HG03439 (cell line): Measurements from ENCODE around the gene TPP2.

ENCODE experiments used
- ATAC-seq: cut with Tn5 transposase; IDR thresholded peaks from one replicate; pipeline ENCODE4 v1.9.1; 2021; ENCODE audit warnings: mild to moderate bottlenecking, moderate library complexity; ENCODE audit not compliant: unreplicated experiment

Gene TPP2

GRCh38 chr13:102651892-102652291 lies 55.1 kb downstream of the TPP2 start:
- ATAC-seq = no peak

GRCh38 chr13:102654756-102655155 lies 58.0 kb downstream of the TPP2 start:
- no peak for ATAC-seq

DNA sequence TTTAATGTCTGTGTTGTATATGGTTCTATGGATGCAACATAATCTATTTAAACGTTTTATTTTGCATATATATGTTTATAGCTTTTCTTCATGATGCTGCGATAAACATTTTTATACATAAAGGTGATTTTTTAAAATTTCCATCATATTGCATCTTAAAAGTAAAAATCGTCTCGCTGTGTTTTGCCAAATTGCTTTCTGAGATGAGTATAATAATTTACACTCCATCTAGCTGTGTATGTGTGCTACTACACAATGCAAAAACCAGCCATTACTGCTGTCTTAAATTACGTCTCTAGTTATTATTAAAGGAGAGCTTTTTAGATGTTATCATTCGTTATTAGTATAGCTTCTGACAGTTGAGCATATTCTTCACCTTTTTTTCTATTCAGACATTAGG lies 60.8 kb downstream of the TPP2 start:
- ATAC-seq = no peak

DNA sequence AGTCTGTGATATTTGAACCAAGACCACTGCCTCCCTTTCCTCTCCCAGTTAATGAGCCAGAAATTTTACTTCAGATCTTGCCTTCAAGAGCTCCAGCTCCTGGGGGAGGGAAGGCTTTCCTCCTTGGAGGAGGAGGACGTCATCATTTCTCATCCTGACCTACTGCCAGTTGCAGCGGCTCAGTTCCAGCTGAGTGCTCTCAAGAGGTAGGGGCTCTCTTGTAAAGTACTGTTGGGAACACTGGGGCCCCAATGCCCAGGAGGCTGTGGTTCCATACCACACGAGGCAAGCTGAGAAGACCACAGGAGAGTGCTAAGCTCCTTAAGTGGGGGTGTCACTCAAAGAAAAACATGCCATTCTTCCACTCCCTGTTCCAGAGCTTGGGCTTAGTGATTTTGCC lies 61.9 kb downstream of the TPP2 start:
- ATAC-seq = no peak

DNA sequence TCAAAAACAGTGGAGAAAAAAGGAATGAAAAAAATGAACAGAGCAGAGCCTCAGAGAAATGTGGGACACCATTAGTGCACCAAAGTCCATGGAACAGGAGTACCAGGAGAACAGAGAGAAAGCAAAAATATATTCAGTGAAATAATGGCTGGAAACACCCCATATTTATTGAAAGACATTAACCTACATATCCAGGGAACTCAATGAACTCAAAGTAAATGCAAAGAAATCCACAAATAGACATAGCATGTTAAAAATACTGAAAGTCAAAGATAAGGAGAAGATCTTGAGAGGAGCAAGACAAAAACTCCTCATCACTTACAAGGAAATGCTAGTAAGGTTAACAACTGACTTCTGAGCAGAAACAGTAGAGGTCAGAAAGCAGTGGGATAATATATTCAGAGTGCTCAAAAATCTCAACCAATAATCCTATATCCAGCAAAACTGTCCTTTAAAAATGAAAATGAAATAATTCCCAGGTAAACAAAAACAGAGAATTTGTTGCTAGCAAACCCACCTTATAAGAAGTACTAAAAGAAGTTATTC lies 62.5 kb downstream of the TPP2 start:
- no peak for ATAC-seq

DNA sequence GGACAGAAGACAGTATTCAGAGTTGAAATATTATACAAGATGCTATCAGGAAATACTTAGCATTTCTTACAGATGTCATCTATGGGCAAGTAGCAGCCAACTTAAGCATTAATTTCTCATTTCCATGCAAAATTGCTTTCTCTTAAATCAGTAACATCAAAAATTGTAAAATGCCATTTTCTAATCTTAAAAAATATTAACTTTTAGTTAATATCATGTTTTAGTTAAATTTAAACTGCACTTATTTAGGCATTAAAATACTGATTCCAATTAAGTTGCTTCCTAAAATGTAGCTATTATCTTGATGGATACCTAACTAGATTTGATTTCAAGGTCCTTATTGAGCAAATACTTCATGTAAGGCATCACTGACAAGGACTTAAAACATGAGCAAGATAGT lies 70.2 kb downstream of the TPP2 start:
- ATAC-seq = no peak

DNA sequence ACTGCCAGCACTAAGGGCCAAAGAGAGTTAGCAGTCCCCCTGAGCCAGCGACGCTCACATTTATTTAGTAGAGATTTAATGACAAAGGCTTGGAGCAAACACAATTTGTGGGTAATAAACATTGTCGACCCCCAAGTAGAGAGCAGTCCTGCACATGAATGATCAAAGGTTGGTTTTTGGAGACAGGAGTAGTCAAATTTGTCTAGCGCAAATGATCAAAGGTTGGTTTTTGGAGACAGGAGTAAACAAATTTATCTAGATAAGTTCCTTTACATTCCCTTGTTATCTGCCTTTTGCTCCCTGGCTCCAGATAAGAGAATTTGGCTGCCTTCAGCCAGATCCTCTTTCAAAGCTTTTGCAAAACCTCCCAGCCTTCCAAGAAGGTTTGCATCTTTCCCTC lies 71.1 kb downstream of the TPP2 start:
- ATAC-seq = no peak

DNA sequence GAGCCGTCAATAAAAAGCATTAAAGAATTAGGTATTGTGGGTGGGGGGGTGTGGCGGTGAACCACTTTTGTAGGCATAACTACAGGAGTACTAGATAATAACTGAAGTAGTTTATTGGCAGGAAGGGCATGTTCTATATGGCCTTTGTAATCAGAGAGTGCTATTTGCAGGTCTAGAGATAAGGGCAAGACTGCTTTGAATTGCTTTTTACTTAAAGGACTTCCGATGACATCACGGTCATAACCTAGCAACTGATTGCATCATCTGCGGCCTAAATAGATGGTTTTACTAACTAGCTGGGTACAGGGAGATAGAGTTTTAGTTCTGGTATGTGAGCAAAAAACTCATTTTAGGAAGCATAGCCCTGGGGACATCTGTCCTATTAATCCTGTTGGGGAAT lies 73.3 kb downstream of the TPP2 start:
- no peak for ATAC-seq

DNA sequence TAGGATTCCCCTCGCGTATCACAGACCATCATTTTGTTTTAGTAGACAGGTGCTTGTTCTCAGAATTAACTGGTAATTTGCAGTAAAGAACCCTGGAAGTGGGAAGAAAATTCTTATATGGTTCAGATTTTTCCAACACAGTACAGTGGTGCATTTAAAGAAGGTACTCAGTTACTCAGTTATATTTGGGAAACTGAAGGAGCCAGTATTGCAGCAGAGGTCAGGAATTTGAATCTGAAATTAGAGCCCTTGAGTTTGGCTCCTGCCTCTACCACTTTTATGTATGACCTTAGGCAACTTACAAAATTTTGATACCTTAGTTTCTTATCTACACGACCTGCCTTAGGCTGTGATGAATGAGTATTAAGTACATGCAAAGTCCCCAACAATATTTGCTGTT lies 78.3 kb downstream of the TPP2 start:
- no peak for ATAC-seq

- no peak for ATAC-seq
These were observed 80.3 kb downstream of the TPP2 start for GRCh38 chr13:102677122-102677521.

DNA sequence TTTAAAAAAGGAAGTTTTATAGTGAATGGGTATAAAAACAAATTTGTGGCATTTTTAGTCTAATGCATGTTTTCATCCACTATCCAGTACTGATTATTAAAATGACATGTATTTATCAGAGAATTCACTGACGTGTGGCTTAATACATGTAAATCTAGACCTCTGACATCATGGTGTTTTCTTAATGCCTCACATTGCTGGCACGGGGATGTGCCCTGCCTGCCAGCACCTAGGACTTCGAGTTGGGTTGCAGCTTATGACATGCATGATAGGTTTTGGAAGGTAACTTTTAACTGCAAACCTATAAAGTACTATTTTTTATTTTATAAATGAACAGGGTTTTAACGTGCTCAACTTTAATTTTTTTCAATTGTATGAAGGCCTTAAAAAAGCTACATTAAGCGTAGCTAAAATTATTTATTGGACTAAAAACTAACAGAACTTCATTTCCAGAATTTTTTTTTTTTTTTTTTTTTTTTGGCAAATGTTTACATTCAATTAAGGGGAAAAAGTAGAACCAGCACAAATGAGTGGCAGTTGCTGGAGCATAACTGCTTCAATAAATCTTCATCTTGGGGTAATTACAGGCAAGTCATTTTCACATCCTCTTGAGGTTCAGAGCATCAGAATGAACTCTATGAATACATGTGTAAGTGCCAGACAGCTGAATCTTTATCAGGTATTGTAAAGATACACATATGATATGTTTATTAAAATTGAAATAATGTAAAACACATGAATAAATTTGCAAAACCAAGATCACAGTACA lies 81.7 kb downstream of the TPP2 start:
- no peak for ATAC-seq

DNA sequence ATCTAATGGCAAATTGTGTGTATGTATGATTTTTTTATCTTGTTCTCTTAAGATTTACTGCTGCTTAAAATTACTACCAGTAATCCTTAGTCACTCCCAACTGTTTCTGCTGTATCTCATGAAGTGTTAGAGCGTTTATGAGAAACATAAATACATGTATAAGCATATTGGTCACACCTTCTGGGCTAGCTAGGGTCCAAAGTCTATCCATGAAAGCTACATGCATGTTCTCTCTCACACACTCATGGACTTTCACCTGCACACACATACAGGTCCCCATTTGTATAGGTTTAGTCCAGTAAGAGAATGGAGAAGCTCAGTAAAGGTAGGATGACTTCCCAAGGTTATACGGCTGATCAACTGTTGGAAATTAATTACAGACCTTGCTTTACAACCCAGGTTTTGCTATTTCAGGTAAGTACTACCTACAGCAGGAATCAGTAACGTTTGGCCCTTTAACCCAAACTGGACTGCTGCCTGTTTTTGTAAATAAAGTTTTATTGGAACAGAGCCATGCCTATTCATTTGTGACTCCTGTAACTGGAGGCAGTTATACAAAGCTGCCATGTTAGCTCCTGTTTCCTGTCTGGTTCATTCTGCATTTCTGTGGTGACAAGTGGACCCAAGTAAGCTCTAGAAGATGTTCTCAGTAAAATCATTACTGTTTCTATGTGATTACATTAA lies 82.8 kb downstream of the TPP2 start:
- ATAC-seq = no peak

- ATAC-seq = no peak
These were observed 83.4 kb downstream of the TPP2 start for GRCh38 chr13:102680133-102680717.

DNA sequence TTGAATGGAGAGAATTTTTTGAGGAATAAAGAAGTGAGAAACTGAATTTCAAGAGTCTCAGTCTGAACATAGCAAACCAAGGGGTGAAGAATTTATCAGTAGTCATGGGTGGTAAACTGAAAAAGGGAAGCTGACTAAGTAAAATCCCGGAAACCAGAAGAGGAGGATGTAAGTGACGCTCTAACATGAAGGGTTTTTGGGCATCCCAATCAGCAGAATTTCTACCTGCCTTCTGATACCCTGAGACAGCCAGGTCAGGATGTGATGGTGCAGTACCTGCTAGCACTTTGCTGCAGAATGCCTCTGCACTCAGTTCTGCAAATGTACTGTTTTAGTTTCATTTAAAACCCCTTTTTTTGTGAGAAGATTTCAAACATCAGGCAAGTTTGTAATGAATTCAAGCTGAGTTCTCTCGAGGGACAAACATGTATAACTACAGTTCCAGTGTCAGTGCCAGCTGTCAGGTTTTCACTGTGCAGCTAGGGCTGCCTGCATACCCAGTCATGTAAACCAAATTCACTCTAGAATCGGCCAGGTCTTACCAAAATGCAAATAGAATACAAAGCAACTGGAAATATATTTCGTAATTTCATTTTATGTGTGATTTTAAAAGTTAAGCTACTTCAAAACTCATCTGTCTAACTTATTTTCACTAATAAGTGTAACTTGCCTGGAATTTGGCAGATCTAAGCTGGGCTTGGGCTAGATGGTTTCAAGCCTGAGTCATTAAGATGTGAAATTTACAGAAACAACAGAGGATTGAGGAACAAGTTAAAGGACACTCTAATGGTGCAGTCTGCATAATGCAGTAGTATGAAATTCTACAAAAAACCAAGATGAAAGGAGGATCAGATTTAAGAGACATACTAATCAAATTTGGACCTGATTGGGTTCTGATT lies 84.3 kb downstream of the TPP2 start:
- no peak for ATAC-seq

- no peak for ATAC-seq
These were observed 85.4 kb downstream of the TPP2 start for GRCh38 chr13:102682211-102682610.

DNA sequence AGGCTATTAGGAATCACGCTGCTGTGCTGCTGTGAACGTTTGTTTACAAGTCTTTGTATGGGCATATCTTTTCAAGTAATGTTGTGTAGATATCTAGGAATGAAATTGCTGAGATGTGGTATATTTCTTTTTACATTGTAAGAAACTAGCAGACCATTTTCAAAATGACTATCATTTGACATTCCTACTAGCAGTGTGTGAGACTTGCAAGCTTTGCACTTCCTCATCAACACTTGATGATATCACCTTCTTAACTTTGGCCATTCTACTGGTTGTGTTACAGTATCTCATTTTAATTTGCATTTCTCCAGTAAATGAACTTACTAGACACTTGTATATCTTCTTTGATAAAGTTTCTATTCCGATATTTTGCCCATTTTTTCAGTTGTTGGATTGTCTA lies 85.9 kb downstream of the TPP2 start:
- no peak for ATAC-seq

DNA sequence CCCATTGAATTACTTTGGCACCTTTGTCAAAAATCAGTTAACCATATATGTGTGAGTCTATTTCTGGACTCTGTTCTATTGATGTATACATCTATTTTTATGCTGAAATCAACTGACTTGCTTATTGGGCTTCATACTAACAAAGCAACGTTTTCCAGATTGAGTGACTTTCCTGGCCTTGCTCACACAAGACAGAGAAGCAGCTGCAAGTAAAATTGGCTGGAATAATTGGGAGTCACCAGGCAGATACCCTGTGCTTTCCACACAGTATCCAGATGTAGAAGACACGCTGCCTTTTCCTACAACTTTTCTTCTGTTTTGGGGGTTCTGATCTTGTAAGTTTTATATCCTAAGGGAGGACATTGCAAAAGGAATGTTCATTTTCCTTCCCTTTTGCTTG lies 86.9 kb downstream of the TPP2 start:
- ATAC-seq = no peak

- ATAC-seq = no peak
These were observed 89.2 kb downstream of the TPP2 start for GRCh38 chr13:102686024-102686423.

DNA sequence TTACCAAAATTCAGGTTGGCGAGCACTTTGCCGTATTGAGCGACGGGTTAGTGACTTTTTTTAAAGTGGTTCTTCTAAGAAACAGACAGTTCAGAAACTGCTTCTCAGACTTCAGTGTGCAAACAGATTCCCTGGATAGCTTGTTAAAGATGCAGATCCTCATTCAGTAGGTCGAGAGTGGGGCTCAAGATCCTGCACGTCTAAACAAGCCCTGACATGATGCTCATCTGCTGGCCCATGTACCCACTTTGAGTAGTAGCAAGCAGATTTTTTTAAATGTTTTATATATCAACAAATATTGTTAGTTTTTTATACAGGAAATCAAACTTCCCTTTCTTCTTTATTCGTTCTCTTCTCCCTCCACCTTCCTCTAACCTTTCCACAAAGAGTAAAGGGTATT lies 90.7 kb downstream of the TPP2 start:
- no peak for ATAC-seq

DNA sequence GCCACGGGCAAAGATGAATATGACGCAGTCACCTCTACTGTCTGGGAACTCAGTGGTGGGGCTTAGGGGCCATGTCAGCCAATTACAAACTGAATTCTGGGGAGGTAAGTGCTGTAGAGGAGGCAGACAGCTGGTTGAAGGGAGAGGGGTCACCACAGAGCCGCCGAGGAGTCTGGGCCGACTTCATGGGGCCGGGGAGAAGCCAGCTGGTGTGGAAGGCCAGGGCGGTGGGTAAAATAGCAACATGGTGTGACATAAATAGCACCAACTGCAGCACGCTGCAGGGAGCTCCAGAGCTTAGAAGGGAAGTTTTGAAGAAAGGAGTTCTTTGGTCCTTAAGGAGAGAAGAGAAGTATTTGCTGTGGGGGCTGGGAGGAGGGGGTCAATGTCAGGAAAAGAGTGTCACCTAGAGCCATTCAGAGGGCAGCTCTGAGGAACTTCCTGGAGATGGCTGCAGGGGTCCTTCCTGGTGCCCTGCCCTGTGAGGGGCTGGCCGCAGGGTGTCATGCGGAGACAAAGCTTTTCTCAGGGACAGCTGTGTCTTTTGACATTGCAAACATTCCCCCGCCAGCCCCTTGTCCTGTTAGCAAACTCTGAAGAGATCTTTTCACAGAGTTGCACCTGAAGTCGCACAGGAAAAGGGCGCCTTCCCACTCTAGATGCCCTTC lies 91.7 kb downstream of the TPP2 start:
- ATAC-seq = no peak
